BJ (cell line): ENCODE data around the gene NFKBIE. TPM values are rescaled to one million over a fixed set of nuclear protein-coding genes. Genes with fewer than 3 reads are reported as not detected.
A peak's percentile ranks its signal among the peaks of the same experiment; 100 is the strongest.

Experiments
- CTCF ChIA-PET: fragments of 350-600 bp; formaldehyde crosslinking; extraction: SDS; loops from one replicate; lab custom pipeline; 2021; ENCODE audit warnings: antibody characterized with exemption, inconsistent platforms; lab: Yijun Ruan, JAX
- POLR2A ChIA-PET: fragments of 300-600 bp; sonication (Branson Sonifier 250); formaldehyde crosslinking; extraction: SDS; loops from one replicate; lab custom pipeline; 2021; ENCODE audit warnings: antibody characterized with exemption; lab: Charles Lee
- DNase-seq: peaks from one replicate; pipeline ENCODE4 v3.0.0-alpha.2; 2011; ENCODE audit warnings: low read depth
- H3K27me3 ChIP-seq: 2 replicates; pipeline ENCODE4 v1.6.0; 2011; ENCODE audit warnings: low read length; ENCODE audit not compliant: control insufficient read depth, insufficient read depth
- H3K36me3 ChIP-seq: 2 replicates; pipeline ENCODE4 v1.5.1; 2011; ENCODE audit warnings: low read length; ENCODE audit not compliant: control insufficient read depth, insufficient read depth
- H3K4me3 ChIP-seq: 2 replicates; pipeline ENCODE4 v1.5.1; 2011; ENCODE audit warnings: low read depth, mild to moderate bottlenecking, control low read depth, low read length
- CTCF ChIP-seq: IDR thresholded peaks from 2 replicates; pipeline ENCODE4 v1.5.1; 2011; ENCODE audit warnings: low read depth, mild to moderate bottlenecking, control low read depth, inconsistent platforms, low read length, moderate library complexity; ENCODE audit not compliant: insufficient read depth
- polyA plus RNA-seq: library from polyadenylated mRNA; depleted of rRNA; stranded (reverse); fragments of >200 nt; gene quantifications from 2 replicates; pipeline ENCODE4 v1.2.3, GENCODE V29; 2011

NFKBIE gene
- polyA plus RNA-seq, 1 experiment = 8.0 TPM

DNA sequence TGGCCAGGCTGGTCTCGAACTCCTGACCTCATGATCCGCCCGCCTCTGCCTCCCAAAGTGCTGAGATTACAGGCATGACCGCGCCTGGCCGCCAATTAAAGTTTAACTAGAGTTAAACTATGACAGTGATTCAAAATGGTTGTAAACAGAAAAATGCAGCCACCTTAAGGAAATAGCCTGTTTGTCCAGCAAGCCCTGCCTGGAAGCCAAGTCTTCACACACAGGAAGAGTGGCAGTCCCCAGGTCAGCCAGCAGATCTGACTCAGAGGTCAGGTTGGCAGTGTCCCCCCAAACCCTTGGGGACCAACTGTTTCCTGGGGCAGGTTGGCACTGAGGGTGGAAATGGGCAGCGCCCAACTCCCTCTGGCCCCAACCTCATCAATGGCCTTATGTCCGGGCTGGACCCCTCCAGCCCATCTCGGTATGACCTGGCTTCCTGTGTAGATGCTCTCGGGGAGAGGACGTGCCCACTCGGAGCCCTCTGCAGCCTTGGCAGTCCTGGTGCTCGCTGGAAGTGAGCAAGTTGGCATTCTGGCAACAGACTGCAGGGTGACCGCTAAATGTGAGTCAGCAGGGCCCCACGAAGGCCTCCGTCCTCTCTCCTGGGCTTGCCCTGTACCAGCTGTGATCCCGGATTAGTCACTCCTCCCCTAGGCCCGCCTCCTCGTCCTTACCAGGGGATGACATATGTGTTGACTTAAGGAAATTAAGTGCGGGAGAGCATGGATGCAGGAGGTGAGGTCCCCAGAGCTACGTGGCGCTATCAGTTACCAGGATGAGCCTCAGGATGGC lies 28.1 kb downstream of the NFKBIE start:
- no peak for TF ChIP-seq CTCF
- DNase-seq = peak; percentile 85
- Histone ChIP-seq H3K4me3 (peak overlapping the region; percentile 53), H3K27me3 (no peaks in the 10 kb centered on the region), H3K36me3 (no peaks in the 10 kb centered on the region; the same call in 1 of the 2 replicates)
- POLR2A ChIA-PET = interaction anchor here (0.6 to 0.7 kb wide), 2 partner anchors 9 to 46 kb away, joined by 10 to 14 read pairs; partner anchors contain the start of gene HSP90AB1
- CTCF ChIA-PET = interaction anchor here (0.6 to 6.8 kb wide), 25 partner anchors 9 to 500 kb away, joined by 3 to 89 read pairs (median 4); partner anchors contain the start of genes CAPN11, HSP90AB1, SLC29A1 and SLC35B2

DNA sequence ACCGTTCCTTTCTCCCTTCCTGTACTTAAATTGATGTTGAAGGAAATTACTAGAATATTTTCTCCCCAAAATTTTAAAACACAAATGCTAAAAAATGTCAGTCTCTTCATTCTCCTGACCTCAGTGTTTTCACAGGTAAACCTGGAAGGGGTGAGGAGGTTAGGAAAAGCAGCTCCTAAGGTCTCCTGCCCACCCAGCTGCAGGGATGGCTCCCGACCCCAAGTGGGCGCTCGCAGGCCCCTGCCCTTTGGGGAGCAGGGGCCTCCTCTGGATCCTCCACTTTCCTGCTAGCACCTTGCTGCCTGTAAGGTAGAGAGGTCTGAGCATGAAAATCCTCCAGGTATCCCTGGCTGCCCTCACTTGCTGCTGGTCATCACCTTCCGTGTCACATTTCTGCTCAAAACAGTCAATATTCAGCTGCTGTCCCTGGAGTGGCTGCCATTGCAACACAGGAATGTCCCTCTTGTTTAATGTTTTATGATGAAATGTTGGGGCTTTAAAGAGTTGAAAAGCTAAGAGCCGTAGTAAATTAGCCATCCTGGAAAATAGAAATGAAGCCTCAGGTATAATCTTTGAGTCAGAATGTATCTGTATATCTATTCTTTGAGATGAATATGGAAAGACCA lies 29.3 kb downstream of the NFKBIE start:
- ChIA-PET POLR2A (interaction anchor here (0.6 kb wide), 1 partner anchor 14 kb away, joined by 19 read pairs; no protein-coding TSS in a partner anchor), CTCF (interaction anchor here (0.7 to 6.8 kb wide), 8 partner anchors 8 to 140 kb away, joined by 3 to 89 read pairs (median 9); partner anchors contain the start of genes HSP90AB1, SLC29A1 and SLC35B2)
- no peak overlapping the region for H3K4me3 ChIP-seq
- no peaks in the 10 kb centered on the region for H3K27me3 ChIP-seq
- no peak for TF ChIP-seq CTCF
- H3K36me3 ChIP-seq = no peaks in the 10 kb centered on the region; the same call in 1 of the 2 replicates
- DNase-seq = no peak

DNA sequence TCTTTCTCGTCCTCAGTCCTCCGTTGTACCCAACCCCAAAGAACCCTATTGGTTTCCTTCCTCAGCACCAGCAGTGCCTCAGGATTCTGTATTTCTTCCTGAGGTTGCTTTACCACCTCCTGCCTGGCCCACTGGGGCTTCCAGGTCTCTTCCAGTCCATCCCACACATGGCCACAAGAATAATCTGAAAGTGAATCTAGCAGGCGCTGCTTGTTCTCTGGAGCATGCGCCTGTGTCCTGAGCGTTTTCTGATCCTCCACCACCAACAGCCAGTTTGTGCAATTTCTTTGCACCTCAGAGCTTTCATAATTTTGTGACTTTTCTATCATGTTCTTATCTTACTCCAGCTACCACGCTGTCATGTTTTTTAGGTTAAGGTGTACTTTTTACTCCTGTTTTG lies 30.1 kb downstream of the NFKBIE start:
- TF ChIP-seq CTCF = no peak
- POLR2A ChIA-PET = interaction anchor here (1.0 kb wide), 1 partner anchor 12 kb away, joined by 8 read pairs; the partner anchor contains the start of gene HSP90AB1
- H3K27me3 ChIP-seq = no peaks in the 10 kb centered on the region
- H3K4me3 ChIP-seq = no peak overlapping the region
- no peaks in the 10 kb centered on the region; the same call in 1 of the 2 replicates for H3K36me3 ChIP-seq
- DNase-seq = no peak
- CTCF ChIA-PET = interaction anchor here (0.7 to 6.8 kb wide), 17 partner anchors 12 to 149 kb away, joined by 3 to 89 read pairs (median 5); partner anchors contain the start of genes HSP90AB1, SLC29A1 and SLC35B2

GRCh38 chr6:44234101-44235025 lies 31.0 kb downstream of the NFKBIE start:
- Histone ChIP-seq H3K36me3 (no peaks in the 10 kb centered on the region; the same call in 1 of the 2 replicates), H3K4me3 (no peak overlapping the region), H3K27me3 (no peaks in the 10 kb centered on the region)
- peak; percentile 86 for TF ChIP-seq CTCF
- DNase-seq = no peak
- POLR2A ChIA-PET = interaction anchor here (1.0 kb wide), 1 partner anchor 13 kb away, joined by 8 read pairs; the partner anchor contains the start of gene HSP90AB1
- CTCF ChIA-PET = interaction anchor here (0.6 to 6.8 kb wide), 31 partner anchors 8 to 138 kb away, joined by 3 to 89 read pairs (median 5); partner anchors contain the start of genes HSP90AB1, MYMX, SLC29A1 and SLC35B2
